ENCODE measurements around the gene UBE2G2.

UBE2G2 gene

DNA sequence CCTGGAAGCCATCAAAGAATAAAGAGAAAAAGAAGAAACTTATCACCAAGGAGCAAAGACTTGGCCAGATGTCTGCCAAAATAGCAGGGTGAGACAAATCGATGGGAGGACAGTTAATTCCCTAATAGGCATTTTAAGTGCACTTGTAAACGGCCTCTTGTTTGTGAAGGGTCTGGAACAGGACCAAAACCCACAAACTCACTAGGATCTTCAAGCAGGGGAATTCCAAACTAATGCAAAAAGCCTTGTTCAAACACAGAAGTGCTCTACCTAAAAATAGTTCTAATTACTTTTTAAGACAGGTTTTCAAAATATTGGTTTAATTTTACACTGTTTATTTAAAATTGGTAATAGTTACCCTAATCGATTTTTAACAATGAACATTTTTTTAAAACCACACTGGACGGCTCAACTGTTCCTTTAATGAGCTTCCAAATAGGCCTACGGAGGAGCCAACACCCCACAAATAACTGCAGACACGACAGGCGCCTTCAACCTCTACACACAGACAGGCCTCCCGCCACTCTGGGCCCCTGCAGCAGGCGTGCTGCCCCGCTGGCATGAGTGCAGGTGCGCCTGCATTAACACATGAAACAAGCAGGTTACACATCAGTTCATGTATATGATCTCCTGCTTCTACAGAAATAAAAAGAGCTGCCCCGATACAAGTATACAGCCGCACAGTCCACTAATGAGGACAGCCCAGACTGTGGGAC is 15.8 kb downstream of the UBE2G2 start:
- H3K79me2 ChIP-seq: peaks cover 19% of the 10 kb centered on the region
- H3K9me3 ChIP-seq (ENCODE audit: control insufficient read depth, low read length): no peaks in the 10 kb centered on the region
- H3K9ac ChIP-seq: no peak overlapping the region
- no peak overlapping the region for H3K27ac ChIP-seq
- H3K4me2 ChIP-seq (ENCODE audit: low read length): no peak overlapping the region
- TF ChIP-seq, protein P1, sequence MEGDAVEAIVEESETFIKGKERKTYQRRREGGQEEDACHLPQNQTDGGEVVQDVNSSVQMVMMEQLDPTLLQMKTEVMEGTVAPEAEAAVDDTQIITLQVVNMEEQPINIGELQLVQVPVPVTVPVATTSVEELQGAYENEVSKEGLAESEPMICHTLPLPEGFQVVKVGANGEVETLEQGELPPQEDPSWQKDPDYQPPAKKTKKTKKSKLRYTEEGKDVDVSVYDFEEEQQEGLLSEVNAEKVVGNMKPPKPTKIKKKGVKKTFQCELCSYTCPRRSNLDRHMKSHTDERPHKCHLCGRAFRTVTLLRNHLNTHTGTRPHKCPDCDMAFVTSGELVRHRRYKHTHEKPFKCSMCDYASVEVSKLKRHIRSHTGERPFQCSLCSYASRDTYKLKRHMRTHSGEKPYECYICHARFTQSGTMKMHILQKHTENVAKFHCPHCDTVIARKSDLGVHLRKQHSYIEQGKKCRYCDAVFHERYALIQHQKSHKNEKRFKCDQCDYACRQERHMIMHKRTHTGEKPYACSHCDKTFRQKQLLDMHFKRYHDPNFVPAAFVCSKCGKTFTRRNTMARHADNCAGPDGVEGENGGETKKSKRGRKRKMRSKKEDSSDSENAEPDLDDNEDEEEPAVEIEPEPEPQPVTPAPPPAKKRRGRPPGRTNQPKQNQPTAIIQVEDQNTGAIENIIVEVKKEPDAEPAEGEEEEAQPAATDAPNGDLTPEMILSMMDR (IDR thresholded peaks at IDR 0.05): no peak
- no peak overlapping the region for H3K4me3 ChIP-seq (ENCODE audit: low read depth, low read length)
- H2AFZ ChIP-seq: no peak overlapping the region
- no peaks in the 10 kb centered on the region for H3K36me3 ChIP-seq (ENCODE audit: control insufficient read depth, insufficient read depth, low read length)
- H3K4me1 ChIP-seq: no peaks in the 10 kb centered on the region
- no peaks in the 10 kb centered on the region for H3K27me3 ChIP-seq (ENCODE audit: control insufficient read depth, insufficient read depth, low read length)

DNA sequence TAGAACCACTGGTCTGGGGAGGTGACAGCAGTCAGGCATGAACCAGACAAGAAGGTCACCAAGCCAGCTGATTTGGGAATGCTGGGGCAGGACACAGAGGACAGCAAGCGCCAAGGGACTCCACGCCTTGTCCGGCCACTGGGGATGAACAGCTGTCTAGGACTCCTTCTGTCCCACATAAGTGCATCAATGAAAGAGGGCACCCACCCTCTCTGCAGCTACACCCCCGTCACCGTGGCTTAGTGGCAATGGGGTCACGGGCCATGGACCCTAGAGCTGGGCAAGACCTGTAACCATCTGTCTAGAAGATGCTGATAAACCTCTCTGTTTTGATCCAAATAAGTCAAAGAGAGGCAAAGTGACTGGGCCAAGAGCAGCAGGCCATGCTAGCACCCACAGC is 16.8 kb downstream of the UBE2G2 start:
- Histone ChIP-seq H3K79me2 (peaks cover 17% of the 10 kb centered on the region), H3K4me1 (no peaks in the 10 kb centered on the region), H2AFZ (no peak overlapping the region), H3K27ac (no peak overlapping the region), H3K9ac (no peak overlapping the region), H3K36me3 (ENCODE audit: control insufficient read depth, insufficient read depth, low read length) (no peaks in the 10 kb centered on the region), H3K4me3 (ENCODE audit: low read depth, low read length) (no peak overlapping the region), H3K4me2 (ENCODE audit: low read length) (no peak overlapping the region), H3K27me3 (ENCODE audit: control insufficient read depth, insufficient read depth, low read length) (no peaks in the 10 kb centered on the region), H3K9me3 (ENCODE audit: control insufficient read depth, low read length) (no peaks in the 10 kb centered on the region)
- TF ChIP-seq, protein P1 (IDR thresholded peaks at IDR 0.05): no peak

DNA sequence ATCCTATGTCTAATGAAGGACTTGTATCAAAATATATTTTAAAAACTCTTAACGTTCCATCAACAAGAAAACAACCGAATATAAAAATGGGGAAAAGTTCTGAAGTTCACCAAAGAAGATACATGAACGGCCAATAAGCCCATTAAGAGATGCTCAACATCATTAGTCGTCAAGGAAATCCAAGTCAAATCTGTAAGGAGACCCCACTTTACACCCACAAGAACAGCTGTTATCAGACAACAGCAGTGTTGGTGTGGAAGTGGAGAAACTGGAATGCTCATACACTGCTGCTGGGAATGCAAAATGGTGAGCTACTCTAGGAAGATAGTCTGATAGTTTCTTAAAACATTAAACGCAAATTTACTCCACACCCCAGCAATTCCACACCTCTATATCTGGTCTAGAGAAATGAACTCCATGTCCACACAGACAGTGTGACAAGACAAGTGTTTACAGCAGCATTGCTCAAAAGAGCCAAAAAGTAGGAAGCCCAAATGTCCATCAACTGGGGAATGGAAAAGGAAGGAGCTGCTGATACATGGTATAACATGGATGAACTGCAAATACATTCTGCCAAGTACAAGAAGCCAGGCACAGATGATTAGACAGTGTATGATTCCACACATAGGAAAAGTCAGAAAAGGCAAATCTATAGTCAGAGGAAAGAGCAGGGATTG is 18.5 kb downstream of the UBE2G2 start:
- H2AFZ ChIP-seq: no peak overlapping the region
- H3K36me3 ChIP-seq (ENCODE audit: control insufficient read depth, insufficient read depth, low read length): no peaks in the 10 kb centered on the region
- H3K27me3 ChIP-seq (ENCODE audit: control insufficient read depth, insufficient read depth, low read length): no peaks in the 10 kb centered on the region
- TF ChIP-seq, protein P1 (IDR thresholded peaks at IDR 0.05): no peak
- H3K4me1 ChIP-seq: no peaks in the 10 kb centered on the region
- no peak overlapping the region for H3K9ac ChIP-seq
- peaks cover 9% of the 10 kb centered on the region for H3K79me2 ChIP-seq
- no peaks in the 10 kb centered on the region for H3K9me3 ChIP-seq (ENCODE audit: control insufficient read depth, low read length)
- no peak overlapping the region for H3K4me3 ChIP-seq (ENCODE audit: low read depth, low read length)
- H3K4me2 ChIP-seq (ENCODE audit: low read length): no peak overlapping the region
- no peak overlapping the region for H3K27ac ChIP-seq

DNA sequence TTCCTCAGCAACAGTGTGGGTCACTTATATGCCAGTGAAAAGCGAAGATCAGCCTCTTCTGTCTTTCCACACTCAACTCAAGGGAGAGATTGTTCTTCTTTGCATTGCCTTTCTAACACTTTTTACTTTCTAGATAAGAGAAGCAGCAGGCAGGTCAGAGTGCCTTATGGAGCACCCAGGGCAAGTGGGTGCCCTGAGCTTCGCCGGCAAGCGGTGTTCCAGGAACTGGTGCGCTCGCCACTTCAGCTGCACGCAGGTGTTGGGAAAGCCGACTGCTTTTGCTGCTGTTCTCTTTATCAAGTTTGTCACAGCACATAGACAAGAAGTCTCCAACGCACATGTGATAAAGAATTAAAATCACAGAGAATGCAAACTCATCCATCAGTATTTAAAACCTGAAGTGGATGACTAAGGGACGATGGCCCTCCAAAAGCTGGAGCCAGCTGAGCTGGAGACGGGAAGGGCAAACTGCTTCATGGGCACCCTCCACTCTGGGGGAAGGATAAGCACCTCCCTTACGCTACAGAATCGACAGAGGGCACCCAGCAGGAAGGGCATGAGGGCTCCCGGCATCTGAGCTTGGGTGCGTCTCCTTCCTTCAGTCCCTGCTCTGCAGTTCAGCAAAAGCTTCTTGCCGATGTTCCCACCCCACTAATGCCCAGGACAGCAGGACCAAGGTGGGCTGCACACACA is 20.7 kb downstream of the UBE2G2 start:
- TF ChIP-seq, protein P1 (IDR thresholded peaks at IDR 0.05): no peak
- H3K4me1 ChIP-seq: no peaks in the 10 kb centered on the region
- no peaks in the 10 kb centered on the region for H3K9me3 ChIP-seq (ENCODE audit: control insufficient read depth, low read length)
- H3K9ac ChIP-seq: no peak overlapping the region
- no peaks in the 10 kb centered on the region for H3K27me3 ChIP-seq (ENCODE audit: control insufficient read depth, insufficient read depth, low read length)
- no peak overlapping the region for H3K4me3 ChIP-seq (ENCODE audit: low read depth, low read length)
- no peak overlapping the region for H3K27ac ChIP-seq
- peaks cover 7% of the 10 kb centered on the region for H3K79me2 ChIP-seq
- H3K36me3 ChIP-seq (ENCODE audit: control insufficient read depth, insufficient read depth, low read length): no peaks in the 10 kb centered on the region
- H2AFZ ChIP-seq: no peak overlapping the region
- no peak overlapping the region for H3K4me2 ChIP-seq (ENCODE audit: low read length)
